ENCODE results near the gene TPBGL. TPM values are rescaled to one million over a fixed set of nuclear protein-coding genes. Genes with fewer than 3 reads are reported as not detected.

The TPBGL gene
- total and polyA plus RNA-seq, 2 donors (not counting 3 experiments of a cell fraction or from before 2014, with no cell fraction given): not detected

- no peak overlapping the region for H2AFZ ChIP-seq (ENCODE audit: low read depth, low read length)
- no peak overlapping the region for H3K4me2 ChIP-seq (ENCODE audit: insufficient read depth, low read length)
- H3K9me3 ChIP-seq (replicated peaks; ENCODE audit: control insufficient read depth, insufficient read depth, low read length): no peaks in the 10 kb centered on the region
- DNase-seq (ENCODE audit: low read depth, low spot score) (no peak), FAIRE-seq (no peak)
- peaks cover 4 to 5% of the 10 kb centered on the region in 2 experiments for H3K27me3 ChIP-seq (ENCODE audit: control insufficient read depth in 2 of 2, insufficient read depth in 2 of 2, low read length in 2 of 2)
- H3K36me3 ChIP-seq (ENCODE audit: control insufficient read depth in 2 of 2, extremely low read depth in 1 of 2, insufficient read depth in 2 of 2, low read length in 2 of 2): no peaks in the 10 kb centered on the region
- no peak overlapping the region for H3K27ac ChIP-seq (ENCODE audit: insufficient read depth, low read depth, low read length)
- TF ChIP-seq JUN (IDR thresholded peaks at IDR 0.05; ENCODE audit: borderline replicate concordance, insufficient read depth, insufficient read length, low read depth): no peak
- POLR2A ChIA-PET: no interaction called here
- H4K20me1 ChIP-seq (replicated peaks; ENCODE audit: control insufficient read depth, extremely low read depth, insufficient read depth, low read length): no peaks in the 10 kb centered on the region
- dilution Hi-C loops (cut with MboI; ENCODE audit: extremely low pct_ligation_motif_present, low sequenced_read_pairs) (no loop called here), intact Hi-C loops (cut with micrococcal nuclease) (no loop called here)
- H3K9me1 ChIP-seq (replicated peaks; ENCODE audit: control insufficient read depth, extremely low read depth, insufficient read depth, low read length): no peaks in the 10 kb centered on the region
- no peak overlapping the region for H3K4me3 ChIP-seq (replicated peaks in 1 of 3; ENCODE audit: insufficient read depth in 1 of 3, low read depth in 1 of 3, low read length in 3 of 3)
- no peaks in the 10 kb centered on the region for H3K4me1 ChIP-seq (ENCODE audit: control insufficient read depth, extremely low read depth, insufficient read depth, low read length)
- CTCF ChIA-PET: interaction anchor here (0.7 to 10.9 kb wide), 8 partner anchors 9 to 272 kb away, joined by 3 to 1202 read pairs (median 30); no protein-coding TSS in a partner anchor
- no peak overlapping the region for H3K9ac ChIP-seq (replicated peaks; ENCODE audit: extremely low read depth, insufficient read depth, low read length)
- no TSS peak for BruUV-seq (replicated peaks)
- H3K79me2 ChIP-seq (ENCODE audit: control insufficient read depth, insufficient read depth, low read length): no peaks in the 10 kb centered on the region
Measured at GRCh38 chr11:75203138-75203537, 37.4 kb upstream of the TPBGL start.

- intact Hi-C loops (cut with micrococcal nuclease) (no loop called here), dilution Hi-C loops (cut with MboI; ENCODE audit: extremely low pct_ligation_motif_present, low sequenced_read_pairs) (no loop called here)
- H3K9ac ChIP-seq (replicated peaks; ENCODE audit: extremely low read depth, insufficient read depth, low read length): no peak overlapping the region
- no peaks in the 10 kb centered on the region for H3K36me3 ChIP-seq (ENCODE audit: control insufficient read depth in 2 of 2, extremely low read depth in 1 of 2, insufficient read depth in 2 of 2, low read length in 2 of 2)
- TF ChIP-seq JUN (IDR thresholded peaks at IDR 0.05; ENCODE audit: borderline replicate concordance, insufficient read depth, insufficient read length, low read depth) (no peak), EZH2 (IDR thresholded peaks at IDR 0.05; ENCODE audit: borderline replicate concordance, low read depth, low read length, severe bottlenecking) (no peak), POLR2A (IDR thresholded peaks at IDR 0.05; ENCODE audit: low read depth, low read length) (no peak), FOS (IDR thresholded peaks at IDR 0.05; ENCODE audit: borderline replicate concordance, insufficient read depth, low read length) (no peak), GATA2 (IDR thresholded peaks at IDR 0.05; ENCODE audit: insufficient read depth, insufficient read length, low read depth, low read length) (no peak), MYC (IDR thresholded peaks at IDR 0.05; ENCODE audit: low read depth, low read length) (no peak), POLR2AphosphoS5 (IDR thresholded peaks at IDR 0.05; ENCODE audit: insufficient read depth, low read depth, low read length) (no peak)
- TF ChIP-seq, protein P1, sequence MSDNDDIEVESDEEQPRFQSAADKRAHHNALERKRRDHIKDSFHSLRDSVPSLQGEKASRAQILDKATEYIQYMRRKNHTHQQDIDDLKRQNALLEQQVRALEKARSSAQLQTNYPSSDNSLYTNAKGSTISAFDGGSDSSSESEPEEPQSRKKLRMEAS (IDR thresholded peaks at IDR 0.05; ENCODE audit: insufficient read depth, insufficient read length): no peak
- TF ChIP-seq, protein P2, sequence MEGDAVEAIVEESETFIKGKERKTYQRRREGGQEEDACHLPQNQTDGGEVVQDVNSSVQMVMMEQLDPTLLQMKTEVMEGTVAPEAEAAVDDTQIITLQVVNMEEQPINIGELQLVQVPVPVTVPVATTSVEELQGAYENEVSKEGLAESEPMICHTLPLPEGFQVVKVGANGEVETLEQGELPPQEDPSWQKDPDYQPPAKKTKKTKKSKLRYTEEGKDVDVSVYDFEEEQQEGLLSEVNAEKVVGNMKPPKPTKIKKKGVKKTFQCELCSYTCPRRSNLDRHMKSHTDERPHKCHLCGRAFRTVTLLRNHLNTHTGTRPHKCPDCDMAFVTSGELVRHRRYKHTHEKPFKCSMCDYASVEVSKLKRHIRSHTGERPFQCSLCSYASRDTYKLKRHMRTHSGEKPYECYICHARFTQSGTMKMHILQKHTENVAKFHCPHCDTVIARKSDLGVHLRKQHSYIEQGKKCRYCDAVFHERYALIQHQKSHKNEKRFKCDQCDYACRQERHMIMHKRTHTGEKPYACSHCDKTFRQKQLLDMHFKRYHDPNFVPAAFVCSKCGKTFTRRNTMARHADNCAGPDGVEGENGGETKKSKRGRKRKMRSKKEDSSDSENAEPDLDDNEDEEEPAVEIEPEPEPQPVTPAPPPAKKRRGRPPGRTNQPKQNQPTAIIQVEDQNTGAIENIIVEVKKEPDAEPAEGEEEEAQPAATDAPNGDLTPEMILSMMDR (IDR thresholded peaks at IDR 0.05; ENCODE audit: extremely low read depth in 1 of 2, insufficient read depth in 1 of 2, low read depth in 1 of 2, low read length in 2 of 2): no peak
- no peak overlapping the region for H3K4me2 ChIP-seq (ENCODE audit: insufficient read depth, low read length)
- H3K4me1 ChIP-seq (ENCODE audit: control insufficient read depth, extremely low read depth, insufficient read depth, low read length): no peaks in the 10 kb centered on the region
- no peaks in the 10 kb centered on the region for H4K20me1 ChIP-seq (replicated peaks; ENCODE audit: control insufficient read depth, extremely low read depth, insufficient read depth, low read length)
- ChIA-PET CTCF (interaction anchor here (0.6 to 10.9 kb wide), 10 partner anchors 8 to 273 kb away, joined by 3 to 1202 read pairs (median 5); no protein-coding TSS in a partner anchor), POLR2A (no interaction called here)
- H3K4me3 ChIP-seq (replicated peaks in 1 of 3; ENCODE audit: insufficient read depth in 1 of 3, low read depth in 1 of 3, low read length in 3 of 3): no peak overlapping the region
- no peaks in the 10 kb centered on the region for H3K79me2 ChIP-seq (ENCODE audit: control insufficient read depth, insufficient read depth, low read length)
- DNase-seq (ENCODE audit: low read depth, low spot score) (no peak), FAIRE-seq (no peak)
- peaks cover 9% of the 10 kb centered on the region in 2 experiments for H3K27me3 ChIP-seq (ENCODE audit: control insufficient read depth in 2 of 2, insufficient read depth in 2 of 2, low read length in 2 of 2)
- no peak overlapping the region for H2AFZ ChIP-seq (ENCODE audit: low read depth, low read length)
- H3K27ac ChIP-seq (ENCODE audit: insufficient read depth, low read depth, low read length): no peak overlapping the region
- H3K9me1 ChIP-seq (replicated peaks; ENCODE audit: control insufficient read depth, extremely low read depth, insufficient read depth, low read length): no peaks in the 10 kb centered on the region
- no peaks in the 10 kb centered on the region for H3K9me3 ChIP-seq (replicated peaks; ENCODE audit: control insufficient read depth, insufficient read depth, low read length)
- BruUV-seq (replicated peaks): no TSS peak
Measured at GRCh38 chr11:75203641-75204011, 36.9 kb upstream of the TPBGL start.

Data from endothelial cell of umbilical vein (primary cell).